HCT116 (cell line): ENCODE data around the gene TTC8. TPM values are rescaled to one million over a fixed set of nuclear protein-coding genes. Genes with fewer than 3 reads are reported as not detected.

Experiments used
- ATAC-seq: fragments of 200-7000 bp; cut with Tn5 transposase; 2 replicates; pipeline ENCODE4 v1.9.1; 2020; ENCODE audit warnings: mild to moderate bottlenecking, moderate library complexity
- BruUV-seq: library from RNA; stranded (reverse); fragments of 400-500 nt; replicated peaks from 2 replicates; lab custom pipeline; 2021; lab: Mats Ljungman, UMichigan
- CTCF ChIA-PET: fragments of 300-600 bp; sonication (Branson Sonifier 250); formaldehyde crosslinking; loops from one replicate; lab custom pipeline; 2021; ENCODE audit warnings: antibody characterized with exemption; lab: Charles Lee
- POLR2A ChIA-PET: fragments of 300-600, 350-600 bp; sonication (Branson Sonifier 250); formaldehyde crosslinking; loops from one replicate; lab custom pipeline; 2021; ENCODE audit warnings: antibody characterized with exemption; lab: Charles Lee
- RAD21 ChIA-PET, 2 experiments: fragments of 300-600 bp; sonication (Branson Sonifier 250); formaldehyde crosslinking; loops; one replicate each; lab custom pipeline; 2023; ENCODE audit warnings: low total read pairs in 2 of 2; ENCODE audit not compliant: uncharacterized antibody in 2 of 2, unreplicated experiment in 2 of 2, low non-redundant PET in 1 of 2; lab: Charles Lee
- DNase-seq: peaks from one replicate; pipeline ENCODE4 v3.0.0-alpha.2; 2010; ENCODE audit warnings: low read depth, low spot score
- H2AFZ ChIP-seq: fragments of 200-600 bp; shearing (Covaris generic), sonication (generic); 2 replicates; pipeline ENCODE4 v1.6.1; 2017; ENCODE audit warnings: low read depth, mixed run types, mixed read lengths, antibody characterized with exemption, low read length; ENCODE audit not compliant: poor library complexity, severe bottlenecking
- H3K27ac ChIP-seq: 2 replicates; pipeline ENCODE4 v1.5.1; 2012; ENCODE audit warnings: low read depth, low read length
- H3K27me3 ChIP-seq: fragments of 200-600 bp; sonication (generic); 2 replicates; pipeline ENCODE4 v1.6.1; 2016; ENCODE audit warnings: mixed run types, low read length, mixed read lengths; ENCODE audit not compliant: insufficient read depth
- H3K36me3 ChIP-seq, 2 experiments: fragments of 200-500 bp in 1 of 2; fragments of 200-600 bp in 1 of 2; sonication (Bioruptor generic) in 1 of 2; sonication (generic) in 1 of 2; 2 replicates each; pipeline versions ENCODE4 v1.5.1 to v1.6.1; 2014 to 2016; ENCODE audit warnings: low read length in 2 of 2, inconsistent platforms in 1 of 2, mixed read lengths in 1 of 2, mixed run types in 1 of 2; ENCODE audit not compliant: insufficient read depth in 2 of 2, control insufficient read depth in 1 of 2
- H3K4me1 ChIP-seq, 2 experiments: fragments of 200-600 bp in 1 of 2; sonication (generic) in 1 of 2; 2 replicates each; pipeline versions ENCODE4 v1.5.1 to v1.6.1; 2012 to 2017; ENCODE audit warnings: low read length in 2 of 2, inconsistent platforms in 1 of 2, mild to moderate bottlenecking in 1 of 2, mixed read lengths in 1 of 2, mixed run types in 1 of 2, moderate library complexity in 1 of 2; ENCODE audit not compliant: insufficient read depth in 2 of 2, control insufficient read depth in 1 of 2
- H3K4me2 ChIP-seq: fragments of 200-600 bp; sonication (generic); 2 replicates; pipeline ENCODE4 v1.6.1; 2017; ENCODE audit warnings: mixed run types, low read length, mixed read lengths
- H3K4me3 ChIP-seq, 2 experiments: fragments of 200-600 bp in 1 of 2; sonication (generic) in 1 of 2; replicated peaks in 1 of 2; 2 replicates each; pipeline ENCODE4 v1.5.1; 2011 to 2016; ENCODE audit warnings: low read length in 2 of 2, control low read depth in 1 of 2, low read depth in 1 of 2, mild to moderate bottlenecking in 1 of 2, mixed read lengths in 1 of 2, mixed run types in 1 of 2
- H3K79me2 ChIP-seq: fragments of 200-600 bp; sonication (generic); 2 replicates; pipeline ENCODE4 v1.6.1; 2017; ENCODE audit warnings: mild to moderate bottlenecking, mixed run types, low read length, moderate library complexity, mixed read lengths; ENCODE audit not compliant: insufficient read depth
- H3K9ac ChIP-seq: fragments of 200-600 bp; sonication (generic); 2 replicates; pipeline ENCODE4 v1.6.1; 2016; ENCODE audit warnings: low read length, mixed read lengths
- H3K9me2 ChIP-seq: fragments of 200-600 bp; sonication (generic), shearing (Covaris generic); 2 replicates; pipeline ENCODE4 v1.6.1; 2017; ENCODE audit warnings: mixed run types, mild to moderate bottlenecking, moderate library complexity; ENCODE audit not compliant: insufficient read depth
- H3K9me3 ChIP-seq, 2 experiments: fragments of 200-500 bp in 1 of 2; fragments of 200-600 bp in 1 of 2; sonication (Bioruptor generic) in 1 of 2; sonication (generic) in 1 of 2; 2 replicates each; pipeline ENCODE4 v1.6.1; 2014 to 2017; ENCODE audit warnings: low read length in 2 of 2, mixed read lengths in 2 of 2, inconsistent platforms in 1 of 2, low read depth in 1 of 2, mild to moderate bottlenecking in 1 of 2, mixed run types in 1 of 2, moderate library complexity in 1 of 2; ENCODE audit not compliant: control insufficient read depth in 1 of 2, insufficient read depth in 1 of 2
- H4K20me1 ChIP-seq: fragments of 200-600 bp; sonication (generic), shearing (Covaris generic); 2 replicates; pipeline ENCODE4 v1.6.1; 2017; ENCODE audit warnings: mixed run types, mild to moderate bottlenecking, moderate library complexity; ENCODE audit not compliant: insufficient read depth
- ATF3 ChIP-seq: IDR thresholded peaks from 2 replicates; pipeline ENCODE4 v1.6.1; 2012
- CBX3 ChIP-seq: IDR thresholded peaks from 2 replicates; pipeline ENCODE4 v1.6.1; 2012; ENCODE audit warnings: low read depth
- CEBPB ChIP-seq: IDR thresholded peaks from 2 replicates; pipeline ENCODE4 v1.6.1; 2012; ENCODE audit warnings: low read depth
- EGR1 ChIP-seq: IDR thresholded peaks from 2 replicates; pipeline ENCODE4 v1.6.1; 2012; ENCODE audit warnings: low read depth
- ELF1 ChIP-seq: IDR thresholded peaks from 2 replicates; pipeline ENCODE4 v1.6.1; 2012; ENCODE audit warnings: low read depth, borderline replicate concordance
- EZH2 ChIP-seq: fragments of 200-600 bp; sonication (generic); IDR thresholded peaks from 2 replicates; pipeline ENCODE4 v1.6.1; 2017; ENCODE audit warnings: antibody characterized with exemption, mixed run types
- EZH2phosphoT487 ChIP-seq: fragments of 200-600 bp; IDR thresholded peaks from 2 replicates; pipeline ENCODE4 v1.6.1; 2018; ENCODE audit warnings: antibody characterized with exemption, borderline replicate concordance
- FOSL1 ChIP-seq: IDR thresholded peaks from 2 replicates; pipeline ENCODE4 v1.6.1; 2012; ENCODE audit warnings: low read depth
- JUND ChIP-seq: IDR thresholded peaks from 2 replicates; pipeline ENCODE4 v1.6.1; 2012
- MAX ChIP-seq: IDR thresholded peaks from 2 replicates; pipeline ENCODE4 v1.6.1; 2012
- POLR2A ChIP-seq: IDR thresholded peaks from 2 replicates; pipeline ENCODE4 v1.7.0; 2011; ENCODE audit warnings: borderline replicate concordance; ENCODE audit not compliant: insufficient read depth, insufficient read length; ENCODE audit errors: extremely low read depth
- POLR2AphosphoS5 ChIP-seq: IDR thresholded peaks from 2 replicates; pipeline ENCODE4 v1.6.1; 2011; ENCODE audit warnings: mild to moderate bottlenecking, low read depth, low read length, moderate library complexity
- RAD21 ChIP-seq: IDR thresholded peaks from 2 replicates; pipeline ENCODE4 v1.6.1; 2012; ENCODE audit warnings: low read depth, mild to moderate bottlenecking
- REST ChIP-seq: IDR thresholded peaks from 2 replicates; pipeline ENCODE4 v1.6.1; 2012; ENCODE audit warnings: low read depth
- SIN3A ChIP-seq: IDR thresholded peaks from 2 replicates; pipeline ENCODE4 v1.6.1; 2012; ENCODE audit warnings: low read depth
- SP1 ChIP-seq: IDR thresholded peaks from 2 replicates; pipeline ENCODE4 v1.6.1; 2012; ENCODE audit warnings: low read depth
- SRF ChIP-seq: IDR thresholded peaks from 2 replicates; pipeline ENCODE4 v1.6.1; 2012; ENCODE audit warnings: low read depth
- YY1 ChIP-seq: IDR thresholded peaks from 2 replicates; pipeline ENCODE4 v1.6.1; 2011; ENCODE audit warnings: low read length, low read depth, moderate library complexity, mild to moderate bottlenecking; ENCODE audit not compliant: insufficient replicate concordance; ENCODE audit errors: extremely low read depth
- ZBTB33 ChIP-seq: IDR thresholded peaks from 2 replicates; pipeline ENCODE4 v1.6.1; 2011; ENCODE audit warnings: mild to moderate bottlenecking, low read length, moderate library complexity; ENCODE audit not compliant: insufficient replicate concordance; ENCODE audit errors: extremely low read depth
- ZNF274 ChIP-seq: fragments of 200-500 bp; sonication (Bioruptor generic); IDR thresholded peaks from 2 replicates; pipeline ENCODE4 v1.6.1; 2014; ENCODE audit warnings: mild to moderate bottlenecking, low read depth, low read length, inconsistent platforms
- intact Hi-C: fragments of 100-400 bp; cut with micrococcal nuclease; formaldehyde crosslinking; loops from 2 replicates; pipeline ENCODE4 v1.10.0; 2022
- total RNA-seq: library from RNA; stranded (reverse); gene quantifications from one replicate; pipeline ENCODE4 v1.2.1, GENCODE V29; 2021; ENCODE audit not compliant: unreplicated experiment

TTC8 gene
- total RNA-seq, 1 experiment from 2014 or later, result 21.4 TPM

- Histone ChIP-seq H3K9ac (no peak overlapping the region), H3K9me3 (no peaks in the 10 kb centered on the region), H3K27me3 (no peaks in the 10 kb centered on the region), H3K79me2 (0 out of 2 replicates have a peak, but pooled peaks cover 4% of the 10 kb centered on the region), H3K4me1 (no peaks in the 10 kb centered on the region), H3K27ac (no peak overlapping the region), H3K4me2 (no peak overlapping the region), H4K20me1 (no peaks in the 10 kb centered on the region), H3K9me2 (no peaks in the 10 kb centered on the region), H3K4me3 (no peak overlapping the region), H3K36me3 (0 out of 4 replicates have a peak, but pooled peaks cover 0 to 2% of the 10 kb centered on the region in 2 experiments), H2AFZ (no peak overlapping the region)
- intact Hi-C loops, result no loop called here
- CTCF ChIA-PET, result no interaction called here
- no TSS peak for BruUV-seq
- DNase-seq, result no peak
- no peak for TF ChIP-seq POLR2A
- no peak for TF ChIP-seq SRF
- no peak for TF ChIP-seq ZBTB33
- TF ChIP-seq JUND, result no peak
- no peak for TF ChIP-seq SP1
- no peak for TF ChIP-seq SIN3A
- no peak for TF ChIP-seq ATF3
- no peak for TF ChIP-seq CEBPB
- TF ChIP-seq CBX3, result no peak
- no peak for TF ChIP-seq MAX
- TF ChIP-seq POLR2AphosphoS5, result no peak
- no peak for TF ChIP-seq FOSL1
- TF ChIP-seq ELF1, result no peak
- TF ChIP-seq EZH2, result no peak
- no peak for TF ChIP-seq REST
- no peak for TF ChIP-seq EZH2phosphoT487
- TF ChIP-seq ZNF274, result no peak
- TF ChIP-seq EGR1, result no peak
- no peak for TF ChIP-seq RAD21
- TF ChIP-seq YY1, result no peak
- ATAC-seq, result no peak
- RAD21 ChIA-PET, result no interaction called here
- POLR2A ChIA-PET, result interaction anchor here (0.9 kb wide), 1 partner anchor 13 kb away, joined by 3 read pairs; the partner anchor contains the start of gene TTC8
These were observed 13.0 kb downstream of the TTC8 start for GRCh38 chr14:88837495-88837894.
